ENCODE results near the gene NUDT2. TPM values are rescaled to one million over a fixed set of nuclear protein-coding genes. Genes with fewer than 3 reads are reported as not detected.

Gene NUDT2
- polyA plus RNA-seq, 1 donor from 2014 or later = 62.6 TPM

GRCh38 chr9:34338665-34339385, 9.5 kb downstream of the NUDT2 start:
- no peaks in the 10 kb centered on the region for H4K20me1 ChIP-seq (ENCODE audit: insufficient read depth)
- TF ChIP-seq POLR2AphosphoS5 (IDR thresholded peaks at IDR 0.05) = no peak
- no peak for TF ChIP-seq EP300 (conservative IDR thresholded peaks at IDR 0.05; ENCODE audit: poor library complexity, severe bottlenecking)
- TF ChIP-seq SMC3 (conservative IDR thresholded peaks at IDR 0.05; ENCODE audit: poor library complexity) = no peak
- TF ChIP-seq MXI1 (conservative IDR thresholded peaks at IDR 0.05; ENCODE audit: poor library complexity, severe bottlenecking) = no peak
- TF ChIP-seq RAD21 (conservative IDR thresholded peaks at IDR 0.05) = no peak
- no peak for TF ChIP-seq EZH2 (IDR thresholded peaks at IDR 0.05; ENCODE audit: borderline replicate concordance, insufficient read depth, low read length, poor library complexity, severe bottlenecking)
- TF ChIP-seq CTCF (IDR thresholded peaks at IDR 0.05; ENCODE audit: poor library complexity, severe bottlenecking) = no peak
- no peak for TF ChIP-seq TAF1 (IDR thresholded peaks at IDR 0.05; ENCODE audit: low read depth)
- TF ChIP-seq REST (IDR thresholded peaks at IDR 0.05; ENCODE audit: borderline replicate concordance) = no peak
- H3K4me3 ChIP-seq (ENCODE audit: low read length) = no peak overlapping the region
- no peak overlapping the region for H3K9ac ChIP-seq (ENCODE audit: low read length)
- no peaks in the 10 kb centered on the region for H3K79me2 ChIP-seq (replicated peaks; ENCODE audit: insufficient read depth, low read length)
- no peak overlapping the region for H3K27ac ChIP-seq (ENCODE audit: low read length)
- H3K4me2 ChIP-seq (ENCODE audit: low read length) = no peak overlapping the region
- H3K9me3 ChIP-seq (ENCODE audit: low read length) = no peaks in the 10 kb centered on the region
- no peaks in the 10 kb centered on the region for H3K36me3 ChIP-seq (ENCODE audit: insufficient read depth, low read length)
- H3K27me3 ChIP-seq (ENCODE audit: insufficient read depth, low read depth, low read length) = no peaks in the 10 kb centered on the region
- no peak overlapping the region for H2AFZ ChIP-seq (ENCODE audit: low read depth, low read length)
- no peaks in the 10 kb centered on the region for H3K9me2 ChIP-seq (ENCODE audit: insufficient read depth, low read length)
- no peaks in the 10 kb centered on the region for H3F3A ChIP-seq (ENCODE audit: insufficient read depth, low read length, poor library complexity, severe bottlenecking)

- no peaks in the 10 kb centered on the region for H3K36me3 ChIP-seq (ENCODE audit: insufficient read depth, low read length)
- H3F3A ChIP-seq (ENCODE audit: insufficient read depth, low read length, poor library complexity, severe bottlenecking) = no peaks in the 10 kb centered on the region
- no peaks in the 10 kb centered on the region for H4K20me1 ChIP-seq (ENCODE audit: insufficient read depth)
- H3K4me2 ChIP-seq (ENCODE audit: low read length) = no peak overlapping the region
- H3K4me3 ChIP-seq (ENCODE audit: low read length) = no peak overlapping the region
- H3K27ac ChIP-seq (ENCODE audit: low read length) = no peak overlapping the region
- TF ChIP-seq CTCF (IDR thresholded peaks at IDR 0.05; ENCODE audit: poor library complexity, severe bottlenecking) (no peak), RAD21 (conservative IDR thresholded peaks at IDR 0.05) (no peak), REST (IDR thresholded peaks at IDR 0.05; ENCODE audit: borderline replicate concordance) (no peak), EZH2 (IDR thresholded peaks at IDR 0.05; ENCODE audit: borderline replicate concordance, insufficient read depth, low read length, poor library complexity, severe bottlenecking) (no peak)
- no peaks in the 10 kb centered on the region for H3K9me2 ChIP-seq (ENCODE audit: insufficient read depth, low read length)
- H3K79me2 ChIP-seq (replicated peaks; ENCODE audit: insufficient read depth, low read length) = no peaks in the 10 kb centered on the region
- no peaks in the 10 kb centered on the region for H3K27me3 ChIP-seq (ENCODE audit: insufficient read depth, low read depth, low read length)
- H2AFZ ChIP-seq (ENCODE audit: low read depth, low read length) = no peak overlapping the region
- H3K9ac ChIP-seq (ENCODE audit: low read length) = no peak overlapping the region
- H3K9me3 ChIP-seq (ENCODE audit: low read length) = no peaks in the 10 kb centered on the region
Measured at GRCh38 chr9:34341659-34342295, 12.4 kb downstream of the NUDT2 start.

Data from neural cell (in vitro differentiated cells).